Spinal cord (tissue), 10 donors: ENCODE results near the gene ARHGAP26. TPM values are rescaled to one million over a fixed set of nuclear protein-coding genes. Genes with fewer than 3 reads are reported as not detected.

Experiments used
- DNase-seq, 6 donors: peaks; one replicate each; pipeline versions ENCODE4 v3.0.0 to v3.0.0-alpha.2; 2013 to 2015; ENCODE audit warnings: low spot score in 6 of 6, low read depth in 4 of 6
- H3K27ac ChIP-seq: one replicate; pipeline ENCODE4 v1.5.1; 2013; ENCODE audit warnings: low read depth, low read length, control low read depth
- H3K27me3 ChIP-seq: one replicate; pipeline ENCODE4 v1.6.1; 2013; ENCODE audit warnings: low read length; ENCODE audit not compliant: control insufficient read depth, insufficient read depth
- H3K36me3 ChIP-seq: one replicate; pipeline ENCODE4 v1.6.1; 2013; ENCODE audit warnings: low read length; ENCODE audit not compliant: control insufficient read depth, insufficient read depth
- H3K4me1 ChIP-seq: one replicate; pipeline ENCODE4 v1.6.1; 2013; ENCODE audit warnings: low read length; ENCODE audit not compliant: control insufficient read depth, insufficient read depth
- H3K4me3 ChIP-seq: one replicate; pipeline ENCODE4 v1.5.1; 2013; ENCODE audit warnings: low read depth, low read length, control low read depth
- H3K9me3 ChIP-seq: one replicate; pipeline ENCODE4 v1.6.1; 2013; ENCODE audit warnings: low read length; ENCODE audit not compliant: control insufficient read depth, insufficient read depth
- WGBS: methylation state at CpG from one replicate; pipeline ENCODE4 v1.1.5; 2013; ENCODE audit warnings: missing lambda C conversion rate; ENCODE audit not compliant: insufficient coverage; 5-methylcytosine and 5-hydroxymethylcytosine counted together
- polyA plus RNA-seq, 2 donors: library from polyadenylated mRNA; unstranded; fragments of 120-200 nt; gene quantifications; one replicate each; pipeline ENCODE4 v1.2.1, GENCODE V29; 2013; ENCODE audit not compliant: insufficient read length in 2 of 2
- total RNA-seq, 2 donors: library from RNA; depleted of rRNA in 1 of 2; stranded (reverse); fragments of 120-200 nt in 1 of 2; fragments of >200 nt in 1 of 2; gene quantifications; one replicate each; pipeline versions ENCODE4 v1.2.3 to v1.2.4, GENCODE V29; 2013 to 2014
- donor health status: healthy.

The ARHGAP26 gene
- total and polyA plus RNA-seq, 4 donors: 21.9 to 39.7 (median 22.4) TPM

DNA sequence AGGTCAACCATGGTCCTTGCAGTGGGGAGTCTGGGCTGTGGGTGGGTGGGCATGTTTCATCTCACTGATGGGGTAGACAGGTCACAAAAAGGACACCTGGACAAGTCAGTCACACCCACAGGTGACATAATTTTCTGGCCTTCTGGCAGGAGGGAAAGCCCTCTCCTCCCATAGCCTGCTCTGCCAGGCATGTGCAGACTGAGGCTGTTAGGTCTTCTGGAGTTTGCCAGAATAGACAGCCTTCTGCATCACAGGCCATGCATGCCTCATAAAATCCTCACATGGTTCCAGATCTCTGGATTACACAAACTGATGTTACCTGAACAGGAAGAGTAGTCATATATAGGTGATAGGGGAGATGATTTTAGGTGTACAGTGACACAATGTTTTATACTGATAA is 49.1 kb downstream of the ARHGAP26 start:
- H3K27ac ChIP-seq: no peak overlapping the region
- no peaks in the 10 kb centered on the region for H3K27me3 ChIP-seq
- H3K9me3 ChIP-seq: no peaks in the 10 kb centered on the region
- H3K36me3 ChIP-seq: no peaks in the 10 kb centered on the region
- H3K4me1 ChIP-seq: peaks cover 17% of the 10 kb centered on the region
- DNase-seq: no peak
- no peak overlapping the region for H3K4me3 ChIP-seq

DNA sequence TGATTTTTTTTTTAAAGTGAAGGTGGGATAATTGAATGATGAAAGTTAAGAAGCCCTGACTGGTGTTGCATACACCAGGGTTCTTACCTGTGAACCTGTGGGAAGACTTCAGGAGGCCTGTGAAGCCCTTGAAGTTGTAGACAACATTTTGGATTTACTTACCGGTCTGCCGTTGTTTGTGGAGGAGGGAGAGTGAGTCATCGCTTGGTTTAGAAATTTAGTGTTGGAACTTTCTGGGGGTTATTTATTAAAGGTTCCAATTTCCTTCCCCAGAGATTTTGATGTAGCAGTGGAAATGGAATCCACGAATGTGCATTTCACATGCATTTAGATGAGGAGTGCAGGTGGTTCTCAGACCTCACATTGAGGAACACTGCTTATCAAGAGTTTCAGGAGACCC is 49.6 kb downstream of the ARHGAP26 start:
- peaks cover 17% of the 10 kb centered on the region for H3K4me1 ChIP-seq
- no peaks in the 10 kb centered on the region for H3K36me3 ChIP-seq
- DNase-seq: no peak
- no peak overlapping the region for H3K27ac ChIP-seq
- no peaks in the 10 kb centered on the region for H3K27me3 ChIP-seq
- H3K4me3 ChIP-seq: no peak overlapping the region
- 100% methylated on average over 1 of the region's 4 CpGs for whole genome bisulfite sequencing
- H3K9me3 ChIP-seq: no peaks in the 10 kb centered on the region

GRCh38 chr5:142820447-142820846 is 50.3 kb downstream of the ARHGAP26 start:
- no peak overlapping the region for H3K4me3 ChIP-seq
- peaks cover 17% of the 10 kb centered on the region for H3K4me1 ChIP-seq
- no CpG with 5 or more reads among the region's 5 CpGs for WGBS
- no peaks in the 10 kb centered on the region for H3K36me3 ChIP-seq
- no peak for DNase-seq
- H3K27ac ChIP-seq: no peak overlapping the region
- no peaks in the 10 kb centered on the region for H3K27me3 ChIP-seq
- H3K9me3 ChIP-seq: no peaks in the 10 kb centered on the region

- no peak overlapping the region for H3K27ac ChIP-seq
- no peaks in the 10 kb centered on the region for H3K36me3 ChIP-seq
- H3K4me1 ChIP-seq: peaks cover 17% of the 10 kb centered on the region
- H3K4me3 ChIP-seq: no peak overlapping the region
- no peaks in the 10 kb centered on the region for H3K27me3 ChIP-seq
- WGBS: no CpG with 5 or more reads among the region's 2 CpGs
- H3K9me3 ChIP-seq: no peaks in the 10 kb centered on the region
- no peak for DNase-seq
Observed at GRCh38 chr5:142821034-142821732, 51.0 kb downstream of the ARHGAP26 start.

GRCh38 chr5:142821733-142822487 is 51.7 kb downstream of the ARHGAP26 start:
- Histone ChIP-seq H3K9me3 (no peaks in the 10 kb centered on the region), H3K27ac (no peak overlapping the region), H3K36me3 (no peaks in the 10 kb centered on the region), H3K4me3 (no peak overlapping the region), H3K27me3 (no peaks in the 10 kb centered on the region), H3K4me1 (peaks cover 10% of the 10 kb centered on the region)
- WGBS: 57% methylated on average over 1 of the region's 3 CpGs
- DNase-seq: no peak

- H3K4me3 ChIP-seq: no peak overlapping the region
- H3K27me3 ChIP-seq: no peaks in the 10 kb centered on the region
- H3K36me3 ChIP-seq: no peaks in the 10 kb centered on the region
- peaks cover 2% of the 10 kb centered on the region for H3K4me1 ChIP-seq
- H3K27ac ChIP-seq: no peak overlapping the region
- WGBS: 20% methylated on average over 1 of the region's 2 CpGs
- no peaks in the 10 kb centered on the region for H3K9me3 ChIP-seq
- DNase-seq: no peak
Observed at GRCh38 chr5:142823126-142823525, 52.9 kb downstream of the ARHGAP26 start.

GRCh38 chr5:142823806-142824205 is 53.6 kb downstream of the ARHGAP26 start:
- WGBS: 88% methylated on average over 5 of the region's 5 CpGs
- no peaks in the 10 kb centered on the region for H3K27me3 ChIP-seq
- no peaks in the 10 kb centered on the region for H3K4me1 ChIP-seq

DNA sequence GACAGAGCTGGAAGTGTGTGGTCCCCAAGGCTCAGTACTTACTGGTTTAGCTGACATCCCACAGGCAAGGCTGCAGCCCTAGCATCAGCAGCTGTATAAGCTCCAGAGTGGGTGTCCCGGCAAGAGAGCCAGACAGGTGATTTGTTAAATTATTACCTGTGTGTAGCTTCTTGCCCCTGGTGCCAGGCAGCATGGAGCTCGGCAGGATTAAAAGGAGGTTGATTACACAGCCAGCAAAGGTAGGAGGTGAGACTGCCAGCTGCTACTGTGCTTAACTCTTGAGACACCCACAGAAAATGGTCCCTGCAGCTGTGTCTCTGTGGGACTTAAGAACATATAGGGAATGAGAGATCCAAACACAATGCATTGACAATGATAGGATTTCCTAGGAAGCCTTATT is 54.2 kb downstream of the ARHGAP26 start:
- H3K27ac ChIP-seq: no peak overlapping the region
- WGBS: 61% methylated on average over 2 of the region's 2 CpGs
- no peaks in the 10 kb centered on the region for H3K27me3 ChIP-seq
- DNase-seq: no peak
- H3K9me3 ChIP-seq: no peaks in the 10 kb centered on the region
- no peak overlapping the region for H3K4me3 ChIP-seq
- H3K36me3 ChIP-seq: no peaks in the 10 kb centered on the region
- H3K4me1 ChIP-seq: no peaks in the 10 kb centered on the region

More at GRCh38 chr5:142823806-142824205, 53.6 kb downstream of the ARHGAP26 start:
- DNase-seq: no peak
- H3K36me3 ChIP-seq: no peaks in the 10 kb centered on the region
- no peak overlapping the region for H3K4me3 ChIP-seq
- H3K27ac ChIP-seq: no peak overlapping the region
- no peaks in the 10 kb centered on the region for H3K9me3 ChIP-seq

- WGBS: 78% methylated on average over 8 of the region's 13 CpGs
- H3K36me3 ChIP-seq: no peaks in the 10 kb centered on the region
- DNase-seq: no peak
- H3K27ac ChIP-seq: no peak overlapping the region
- H3K4me3 ChIP-seq: no peak overlapping the region
- H3K27me3 ChIP-seq: no peaks in the 10 kb centered on the region
- H3K9me3 ChIP-seq: no peaks in the 10 kb centered on the region
- no peaks in the 10 kb centered on the region for H3K4me1 ChIP-seq
Observed at GRCh38 chr5:142825378-142826089, 55.4 kb downstream of the ARHGAP26 start.
